ENCODE data around the gene NUP98. TPM values are rescaled to one million over a fixed set of nuclear protein-coding genes. Genes with fewer than 3 reads are reported as not detected.

Gene NUP98
- polyA plus RNA-seq, 1 of the 3 experiments (the other 2 are of a cell fraction), result 56.4 TPM

GRCh38 chr11:3833449-3833848, 36.1 kb upstream of the NUP98 start (continued):
- TF ChIP-seq REST (IDR thresholded peaks at IDR 0.05; ENCODE audit: low read depth, low read length), result no peak

GRCh38 chr11:3832816-3833215, 35.5 kb upstream of the NUP98 start:
- Histone ChIP-seq H3K27ac (ENCODE audit: low read depth in 2 of 2, low read length in 1 of 2) (no peak overlapping the region), H3K79me2 (ENCODE audit: insufficient read depth) (peaks cover 91% of the 10 kb centered on the region), H3K27me3 (ENCODE audit: insufficient read depth) (no peaks in the 10 kb centered on the region), H4K20me1 (ENCODE audit: insufficient read depth) (peaks cover 91% of the 10 kb centered on the region), H3K9me2 (no peaks in the 10 kb centered on the region), H3K9ac (no peak overlapping the region), H3K4me1 (ENCODE audit: control insufficient read depth in 1 of 2, insufficient read depth in 2 of 2, low read depth in 1 of 2, low read length in 1 of 2) (peaks cover 0 to 7% of the 10 kb centered on the region in 2 experiments; a peak in 1 of 4 replicates), H3K36me3 (replicated peaks in 1 of 2; ENCODE audit: control insufficient read depth in 1 of 2, insufficient read depth in 2 of 2, low read length in 1 of 2) (peaks cover 6 to 12% of the 10 kb centered on the region in 2 experiments), H3K9me3 (no peaks in the 10 kb centered on the region), H3K4me3 (ENCODE audit: low read depth in 2 of 2, low read length in 1 of 2) (no peak overlapping the region), H3F3A (replicated peaks; ENCODE audit: insufficient read depth) (peaks cover 7% of the 10 kb centered on the region), H3K4me2 (no peak overlapping the region), H2AFZ (ENCODE audit: low read depth) (no peak overlapping the region)
- ChIA-PET POLR2A (interaction anchor here (1.9 kb wide), 1 partner anchor 8 kb away, joined by 6 read pairs; the partner anchor contains the start of gene RHOG), CTCF (interaction anchor here (0.9 to 4.3 kb wide), 2 partner anchors 22 to 240 kb away, joined by 4 to 17 read pairs; no protein-coding TSS in a partner anchor)
- WGBS (ENCODE audit: low lambda C conversion rate), result 100% methylated on average over 2 of the region's 2 CpGs
- no peak for DNase-seq
- no peak for TF ChIP-seq REST (IDR thresholded peaks at IDR 0.05; ENCODE audit: low read depth, low read length)
- TF ChIP-seq ZBTB33 (IDR thresholded peaks at IDR 0.05; ENCODE audit: borderline replicate concordance, low read depth), result no peak
- no peak for TF ChIP-seq YY1 (IDR thresholded peaks at IDR 0.05; ENCODE audit: low read depth)
- TF ChIP-seq RXRA (IDR thresholded peaks at IDR 0.05; ENCODE audit: borderline replicate concordance, low read depth), result no peak
- TF ChIP-seq RCOR1 (IDR thresholded peaks at IDR 0.05; ENCODE audit: low read length), result no peak
- TF ChIP-seq IRF3 (IDR thresholded peaks at IDR 0.05; ENCODE audit: low read depth, low read length), result no peak
- TF ChIP-seq FOXM1 (IDR thresholded peaks at IDR 0.05; ENCODE audit: low read depth), result no peak
- TF ChIP-seq, protein P1, sequence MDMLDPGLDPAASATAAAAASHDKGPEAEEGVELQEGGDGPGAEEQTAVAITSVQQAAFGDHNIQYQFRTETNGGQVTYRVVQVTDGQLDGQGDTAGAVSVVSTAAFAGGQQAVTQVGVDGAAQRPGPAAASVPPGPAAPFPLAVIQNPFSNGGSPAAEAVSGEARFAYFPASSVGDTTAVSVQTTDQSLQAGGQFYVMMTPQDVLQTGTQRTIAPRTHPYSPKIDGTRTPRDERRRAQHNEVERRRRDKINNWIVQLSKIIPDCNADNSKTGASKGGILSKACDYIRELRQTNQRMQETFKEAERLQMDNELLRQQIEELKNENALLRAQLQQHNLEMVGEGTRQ (IDR thresholded peaks at IDR 0.05; ENCODE audit: borderline replicate concordance, low read depth, low read length), result no peak
- no peak for TF ChIP-seq EZH2phosphoT487 (IDR thresholded peaks at IDR 0.05; ENCODE audit: borderline replicate concordance, low read depth)
- TF ChIP-seq CHD2 (IDR thresholded peaks at IDR 0.05; ENCODE audit: low read length, partially characterized antibody), result no peak
- TF ChIP-seq SMC3 (IDR thresholded peaks at IDR 0.05; ENCODE audit: low read depth, low read length), result no peak
- no peak for TF ChIP-seq NRF1 (IDR thresholded peaks at IDR 0.05; ENCODE audit: low read depth, low read length)
- TF ChIP-seq SIN3A (IDR thresholded peaks at IDR 0.05; ENCODE audit: borderline replicate concordance, low read depth, low read length), result no peak
- TF ChIP-seq, protein P2, sequence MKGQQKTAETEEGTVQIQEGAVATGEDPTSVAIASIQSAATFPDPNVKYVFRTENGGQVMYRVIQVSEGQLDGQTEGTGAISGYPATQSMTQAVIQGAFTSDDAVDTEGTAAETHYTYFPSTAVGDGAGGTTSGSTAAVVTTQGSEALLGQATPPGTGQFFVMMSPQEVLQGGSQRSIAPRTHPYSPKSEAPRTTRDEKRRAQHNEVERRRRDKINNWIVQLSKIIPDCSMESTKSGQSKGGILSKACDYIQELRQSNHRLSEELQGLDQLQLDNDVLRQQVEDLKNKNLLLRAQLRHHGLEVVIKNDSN (IDR thresholded peaks at IDR 0.05; ENCODE audit: borderline replicate concordance, low read depth), result no peak
- no peak for TF ChIP-seq POLR2AphosphoS5 (IDR thresholded peaks at IDR 0.05; ENCODE audit: low read depth, low read length)
- TF ChIP-seq TCF12 (IDR thresholded peaks at IDR 0.05), result no peak
- no peak for TF ChIP-seq FOSL2 (IDR thresholded peaks at IDR 0.05; ENCODE audit: borderline replicate concordance, low read depth)
- TF ChIP-seq EP300 (IDR thresholded peaks at IDR 0.05; ENCODE audit: borderline replicate concordance in 1 of 2, low read depth in 1 of 2, low read length in 1 of 2), result no peak

All from SK-N-SH (cell line).